Dermis lymphatic vessel endothelial cell (primary cell): ENCODE measurements around the gene DBN1. TPM values are rescaled to one million over a fixed set of nuclear protein-coding genes. Genes with fewer than 3 reads are reported as not detected.

Source experiments
- total RNA-seq: library from RNA; depleted of rRNA; stranded (reverse); fragments of >200 nt; gene quantifications from 2 replicates; pipeline ENCODE4 v1.2.1, GENCODE V29; 2014

The DBN1 gene
- 91.8 and 130 TPM in 2 replicates for total RNA-seq

DNA sequence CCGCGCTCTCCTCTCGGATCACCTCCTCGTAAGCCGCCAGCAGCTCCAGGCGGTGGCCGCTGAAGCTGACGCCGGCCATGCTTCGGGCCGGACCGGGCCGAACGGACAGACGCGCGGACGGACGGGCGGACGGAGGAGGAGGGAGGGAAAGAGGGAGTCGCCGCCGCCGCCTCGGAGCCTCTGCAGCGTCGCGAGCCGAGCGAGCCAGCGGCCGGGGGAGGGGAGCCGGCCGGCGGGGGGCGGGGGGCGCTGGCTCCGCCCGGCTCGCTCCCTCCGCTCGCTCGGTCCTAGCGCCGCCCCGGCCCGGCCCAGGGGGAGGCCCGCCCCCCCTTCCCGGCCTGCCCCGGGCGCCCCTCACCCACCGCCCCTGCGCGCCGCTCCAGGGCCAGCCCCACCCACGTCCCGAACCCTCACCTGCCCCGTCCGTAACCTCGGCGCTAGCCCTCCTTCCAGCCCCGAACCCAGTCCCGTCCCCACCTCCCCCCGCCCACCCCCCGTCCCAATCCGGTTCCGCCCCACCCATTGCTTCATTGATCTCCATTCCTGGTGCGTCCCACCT lies at the start of gene DBN1:
Gene DBN1, minus strand, starts transcription at position 192 of the 559 bp plus-strand sequence. Its CDS starts 113 bp downstream, at position 79.

DNA sequence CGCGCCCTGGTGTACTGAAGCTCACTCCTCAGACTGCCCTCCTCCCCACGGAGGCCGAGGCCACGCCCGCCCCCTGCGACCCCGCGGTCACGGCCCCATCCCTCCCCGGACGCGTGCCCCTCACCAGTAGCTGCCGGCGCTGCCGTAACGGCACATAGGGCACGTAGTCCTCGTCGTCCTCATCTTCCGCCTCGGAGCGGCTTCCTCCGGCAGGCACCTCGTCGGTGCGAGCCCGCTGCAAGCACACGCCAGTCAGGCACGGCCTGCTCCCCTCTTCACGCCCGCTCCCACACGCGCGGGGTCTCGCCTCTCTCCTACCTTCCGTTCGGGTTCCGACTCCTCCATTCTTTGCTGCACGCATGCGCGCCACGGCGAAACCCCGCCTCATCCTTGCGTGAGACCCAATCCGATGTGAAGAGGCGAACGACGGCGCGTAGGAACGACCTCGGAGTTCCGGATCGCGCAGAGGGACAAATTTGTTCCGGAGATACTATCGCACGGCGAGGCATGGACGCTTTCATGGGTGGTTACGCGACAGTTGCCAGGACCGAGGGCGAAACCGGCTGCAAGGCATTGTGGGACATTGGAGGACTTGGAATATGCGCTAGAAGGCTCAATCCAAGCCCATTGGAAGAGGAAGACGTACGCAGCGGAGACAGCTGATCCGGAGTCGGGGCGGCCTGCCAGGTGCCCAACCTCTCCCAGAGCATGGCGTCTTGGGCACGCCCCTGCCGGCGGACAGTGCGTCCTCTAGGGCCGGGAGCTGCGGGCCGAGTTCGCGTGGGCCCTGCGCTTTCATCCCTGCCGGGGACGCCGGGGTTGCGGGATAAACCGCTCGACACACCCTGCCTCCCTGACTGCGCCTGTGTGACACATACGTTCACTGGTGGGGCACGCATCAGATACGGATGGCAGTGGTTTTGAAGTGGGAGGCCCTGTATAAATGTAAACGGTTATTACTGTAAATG lies 43.5 kb upstream of the DBN1 start, which contains the start of gene DDX41:
Gene DDX41, minus strand, starts transcription at position 361 of the 968 bp plus-strand sequence. Its CDS starts 16 bp downstream, at position 345.

DNA sequence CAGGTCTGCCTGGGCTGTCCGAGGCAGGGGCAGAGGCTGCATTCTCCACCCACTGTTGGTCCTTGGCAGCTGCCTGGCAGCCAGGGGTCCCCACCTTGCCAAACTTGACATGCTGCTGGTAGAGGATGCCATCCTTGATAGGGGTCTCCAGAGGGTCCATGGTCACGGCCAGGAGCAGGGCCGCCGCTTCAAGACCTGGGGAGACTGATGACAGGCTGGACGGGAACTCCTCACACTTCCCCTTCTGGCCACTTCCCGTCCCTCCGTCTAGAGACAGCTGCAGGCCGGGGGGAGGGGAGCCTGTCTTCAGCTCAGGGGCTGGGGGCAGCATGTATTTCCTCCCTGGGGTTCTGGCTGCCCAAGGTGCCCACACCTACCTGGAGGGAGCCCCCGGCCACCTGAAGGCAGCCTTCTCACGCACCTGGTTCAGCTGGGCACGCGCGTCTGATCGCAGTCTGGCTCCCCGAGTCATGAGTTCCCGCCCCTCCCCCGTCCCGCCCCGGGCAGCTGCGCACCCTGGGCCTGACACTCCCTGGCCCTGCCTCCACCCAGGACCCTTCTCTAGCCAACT lies 36.0 kb upstream of the DBN1 start, which contains the start of gene DOK3:
Gene DOK3, minus strand, starts transcription at position 446 of the 571 bp plus-strand sequence. Its CDS starts 286 bp downstream, at position 160.

DNA sequence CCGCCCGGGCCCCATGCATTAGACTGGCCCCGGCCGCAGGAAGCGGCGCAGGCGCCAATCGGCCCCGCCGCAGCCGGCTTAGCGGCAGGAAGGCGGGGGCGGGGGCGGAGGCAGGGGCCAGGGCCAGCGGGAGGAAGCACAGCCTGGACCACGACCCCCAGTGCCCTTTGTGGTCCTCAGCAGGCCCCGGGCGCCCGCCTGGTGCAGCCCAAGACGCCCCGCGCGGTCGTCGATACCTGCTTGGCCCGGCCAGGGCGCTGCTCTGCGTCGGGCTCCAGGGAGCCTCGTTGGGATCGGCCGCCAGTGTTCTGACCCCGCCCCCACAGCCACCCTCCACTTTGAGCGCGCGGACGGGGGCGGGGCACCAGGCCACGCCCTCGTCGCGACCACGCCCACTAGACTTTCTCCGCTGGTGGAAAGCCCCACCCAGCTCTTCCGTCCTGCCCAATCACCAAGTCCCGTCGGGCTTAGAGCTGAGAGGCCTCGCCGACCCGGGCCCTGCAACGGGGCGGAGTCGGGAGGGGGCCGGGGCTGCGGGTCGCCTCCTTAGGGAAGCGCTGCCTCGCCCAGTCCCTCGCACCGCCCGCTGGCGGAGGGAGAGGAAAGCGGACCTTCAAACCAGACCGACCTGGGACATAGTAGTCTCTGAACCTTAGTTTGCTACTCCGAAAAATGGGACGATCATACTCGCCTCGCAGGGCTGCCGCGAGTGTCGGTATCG lies 24.0 kb upstream of the DBN1 start, which contains the start of gene PDLIM7:
Gene PDLIM7, minus strand, starts transcription at position 313 of the 721 bp plus-strand sequence. CDS start 1,092 bp downstream, outside the sequence.

DNA sequence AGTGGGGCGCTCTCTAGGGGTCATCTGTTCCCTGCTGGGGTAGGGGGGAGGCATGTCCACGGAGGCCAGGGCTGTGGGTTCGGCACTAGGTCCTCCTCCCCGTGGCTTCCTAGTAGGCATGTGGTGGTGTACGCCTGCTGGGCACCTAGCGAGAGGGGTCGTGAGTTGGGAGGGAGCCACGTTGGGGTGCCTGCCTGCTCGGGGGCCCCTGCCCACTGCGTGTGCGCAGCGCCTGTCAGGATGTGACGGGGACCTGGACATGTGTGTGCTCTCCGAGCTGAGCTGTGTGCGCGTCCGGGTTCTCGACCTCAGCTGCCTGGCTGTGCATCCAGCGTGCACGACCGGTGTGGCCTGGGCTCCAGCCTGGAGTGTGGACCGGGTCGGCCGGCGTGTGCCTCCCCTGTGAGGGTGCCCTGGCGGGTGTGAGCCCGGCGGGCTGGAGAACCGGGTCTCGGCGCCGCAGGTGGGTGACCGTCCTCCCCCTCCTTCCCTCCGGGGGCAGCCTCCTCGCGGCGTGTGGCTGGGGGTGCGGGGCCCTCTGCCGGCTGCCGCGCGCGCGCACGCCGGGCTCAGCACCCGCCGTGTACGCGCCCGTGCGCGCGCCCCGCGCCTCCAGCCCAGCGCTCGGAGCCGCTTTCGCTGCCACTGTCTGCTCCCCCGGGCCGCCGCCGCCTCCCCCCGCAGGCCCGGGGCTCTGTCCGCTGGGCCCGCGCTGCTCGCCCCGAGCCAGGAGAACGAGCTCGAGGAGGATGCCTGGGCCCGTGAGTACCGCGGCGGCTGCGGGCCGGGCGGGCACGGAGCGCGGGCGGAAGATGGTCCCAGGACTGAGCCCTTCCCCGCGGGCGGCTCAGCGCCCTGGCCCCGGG lies 27.0 kb downstream of the DBN1 start, which contains the start of gene PRR7:
Gene PRR7, plus strand, starts transcription at position 615 of the 866 bp plus-strand sequence. CDS start 8,254 bp downstream, outside the sequence.

DNA sequence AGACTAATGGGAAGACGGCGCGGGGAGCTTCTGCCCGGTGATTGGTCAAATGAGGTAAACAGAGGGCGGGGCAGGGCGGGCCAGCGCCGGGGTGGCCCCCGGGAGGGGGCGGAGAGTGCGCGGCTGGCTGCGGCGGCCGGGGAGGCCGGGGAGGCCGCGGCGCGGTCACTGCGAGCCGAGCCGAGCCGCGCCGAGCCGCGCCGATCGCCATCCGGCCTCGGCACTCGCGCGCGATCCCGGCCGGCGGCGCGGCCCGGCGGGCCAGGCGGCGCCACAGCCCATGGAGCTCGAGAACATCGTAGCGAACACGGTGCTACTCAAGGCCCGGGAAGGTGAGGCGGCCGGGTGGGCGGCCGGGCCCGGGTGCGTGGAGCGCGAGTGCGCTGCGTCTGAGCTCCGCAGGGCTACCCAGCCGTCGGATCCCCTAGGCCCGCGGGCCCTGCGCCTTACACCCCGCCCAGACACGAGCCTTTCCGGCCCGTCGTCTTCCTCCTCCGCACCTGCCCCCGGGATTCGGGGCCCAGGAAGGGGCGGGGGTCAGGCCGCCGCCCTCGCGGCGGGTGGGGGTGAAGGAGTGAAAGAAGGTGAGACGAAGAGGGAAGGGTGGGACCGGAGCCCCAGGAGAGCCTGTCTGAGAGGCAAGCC lies 46.7 kb downstream of the DBN1 start, which contains the start of gene GRK6:
Gene GRK6, plus strand, starts transcription at position 111 of the 645 bp plus-strand sequence. Its CDS starts 170 bp downstream, at position 281.

DNA sequence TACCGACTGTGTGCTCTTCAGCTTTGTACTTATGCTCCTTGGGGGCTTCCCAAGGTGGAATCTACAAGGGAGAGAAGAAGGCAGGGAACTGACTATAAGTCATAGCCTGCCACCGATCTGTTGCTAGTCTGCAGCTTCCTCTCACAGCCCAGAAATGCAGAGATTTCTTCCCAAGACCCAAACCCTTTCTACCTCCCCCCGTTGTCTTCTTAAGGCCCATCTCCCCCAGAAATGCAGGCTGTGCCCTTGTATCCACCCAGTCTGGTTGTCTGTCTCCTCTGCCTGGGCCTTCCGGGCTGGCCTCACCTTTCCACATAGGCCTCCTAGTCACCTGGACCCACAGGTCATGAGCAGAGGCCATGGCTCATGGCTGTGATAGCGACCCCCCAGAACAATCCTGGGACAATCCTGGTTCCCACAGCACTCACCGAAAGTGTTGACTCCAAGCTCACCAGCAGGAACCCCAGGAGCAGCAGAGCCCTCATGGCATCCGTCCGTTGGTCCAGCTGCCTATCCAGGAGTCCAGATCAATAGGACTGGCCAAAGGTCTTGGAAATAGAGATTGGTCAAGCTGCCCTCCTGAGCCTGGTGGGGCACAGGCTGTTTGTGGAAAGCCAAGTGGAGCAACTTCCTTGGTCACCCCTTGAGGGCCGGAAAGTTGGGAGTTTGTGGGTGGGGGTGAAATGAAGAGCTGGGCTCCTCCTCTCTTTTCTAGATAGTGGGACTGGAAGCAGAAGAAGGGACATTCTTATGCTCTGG lies 64.2 kb downstream of the DBN1 start, which contains the start of gene F12:
Gene F12, minus strand, starts transcription at position 522 of the 759 bp plus-strand sequence. Its CDS starts 37 bp downstream, at position 485.

Other genes with a start within 250 kb of the DBN1 start
- 12.4 and 14.0 TPM in 2 replicates for gene RAB24, start 169.9 kb downstream of the DBN1 start, total RNA-seq
- gene PRELID1, start 169.8 kb downstream of the DBN1 start, total RNA-seq = 80.0 and 94.9 TPM in 2 replicates
- 3.9 and 4.2 TPM in 2 replicates for gene MXD3, start 161.7 kb downstream of the DBN1 start, total RNA-seq
- gene LMAN2, start 122.0 kb downstream of the DBN1 start, total RNA-seq = 322 and 383 TPM in 2 replicates
- 4.6 and 5.1 TPM in 2 replicates for gene RGS14, start 115.7 kb downstream of the DBN1 start, total RNA-seq
- not detected in 2 replicates for gene SLC34A1, start 89.2 kb downstream of the DBN1 start, total RNA-seq
- not detected in 2 replicates for gene PFN3, start 73.0 kb downstream of the DBN1 start, total RNA-seq
- 0.54 and 0.77 TPM in 2 replicates for gene F12, start 64.1 kb downstream of the DBN1 start, total RNA-seq
- gene GRK6, start 47.0 kb downstream of the DBN1 start, total RNA-seq = 13.1 and 15.0 TPM in 2 replicates
- gene PRR7, start 26.8 kb downstream of the DBN1 start, total RNA-seq = 1.3 and 1.6 TPM in 2 replicates
- gene PDLIM7, start 24.0 kb upstream of the DBN1 start, total RNA-seq = 27.2 and 30.5 TPM in 2 replicates
- gene DOK3, start 36.2 kb upstream of the DBN1 start, total RNA-seq = 1.4 and 2.1 TPM in 2 replicates
- gene DDX41, start 43.3 kb upstream of the DBN1 start, total RNA-seq = 65.1 and 72.5 TPM in 2 replicates
- gene FAM193B, start 80.9 kb upstream of the DBN1 start, total RNA-seq = 13.2 and 14.8 TPM in 2 replicates
- 109 and 137 TPM in 2 replicates for gene TMED9, start 118.6 kb upstream of the DBN1 start, total RNA-seq
- gene B4GALT7, start 126.5 kb upstream of the DBN1 start, total RNA-seq = 21.7 and 26.9 TPM in 2 replicates